ENCODE measurements around the gene HLA-B. TPM values are rescaled to one million over a fixed set of nuclear protein-coding genes. Genes with fewer than 3 reads are reported as not detected.

The HLA-B gene
- total and polyA plus RNA-seq, 4 donors, result 341 to 864 (median 417) TPM

GRCh38 chr6:31357886-31358285 lies 907 bp upstream of the HLA-B start:
- TF ChIP-seq, protein P1, sequence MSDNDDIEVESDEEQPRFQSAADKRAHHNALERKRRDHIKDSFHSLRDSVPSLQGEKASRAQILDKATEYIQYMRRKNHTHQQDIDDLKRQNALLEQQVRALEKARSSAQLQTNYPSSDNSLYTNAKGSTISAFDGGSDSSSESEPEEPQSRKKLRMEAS (IDR thresholded peaks at IDR 0.05), result no peak
- TF ChIP-seq, protein P2, sequence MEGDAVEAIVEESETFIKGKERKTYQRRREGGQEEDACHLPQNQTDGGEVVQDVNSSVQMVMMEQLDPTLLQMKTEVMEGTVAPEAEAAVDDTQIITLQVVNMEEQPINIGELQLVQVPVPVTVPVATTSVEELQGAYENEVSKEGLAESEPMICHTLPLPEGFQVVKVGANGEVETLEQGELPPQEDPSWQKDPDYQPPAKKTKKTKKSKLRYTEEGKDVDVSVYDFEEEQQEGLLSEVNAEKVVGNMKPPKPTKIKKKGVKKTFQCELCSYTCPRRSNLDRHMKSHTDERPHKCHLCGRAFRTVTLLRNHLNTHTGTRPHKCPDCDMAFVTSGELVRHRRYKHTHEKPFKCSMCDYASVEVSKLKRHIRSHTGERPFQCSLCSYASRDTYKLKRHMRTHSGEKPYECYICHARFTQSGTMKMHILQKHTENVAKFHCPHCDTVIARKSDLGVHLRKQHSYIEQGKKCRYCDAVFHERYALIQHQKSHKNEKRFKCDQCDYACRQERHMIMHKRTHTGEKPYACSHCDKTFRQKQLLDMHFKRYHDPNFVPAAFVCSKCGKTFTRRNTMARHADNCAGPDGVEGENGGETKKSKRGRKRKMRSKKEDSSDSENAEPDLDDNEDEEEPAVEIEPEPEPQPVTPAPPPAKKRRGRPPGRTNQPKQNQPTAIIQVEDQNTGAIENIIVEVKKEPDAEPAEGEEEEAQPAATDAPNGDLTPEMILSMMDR (IDR thresholded peaks at IDR 0.05; ENCODE audit: low read depth, low read length, missing input control), result no peak
- TF ChIP-seq FOXA2 (IDR thresholded peaks at IDR 0.05) (no peak), YY1 (IDR thresholded peaks at IDR 0.05) (no peak), REST (IDR thresholded peaks at IDR 0.05) (no peak), HNF4G (IDR thresholded peaks at IDR 0.05) (no peak), ZBTB33 (IDR thresholded peaks at IDR 0.05) (no peak), TAF1 (conservative IDR thresholded peaks at IDR 0.05) (no peak), GABPA (IDR thresholded peaks at IDR 0.05 in 1 of 2, conservative IDR thresholded peaks at IDR 0.05 in 1 of 2) (no peak), NR2F2 (IDR thresholded peaks at IDR 0.05) (no peak), FOXA1 (IDR thresholded peaks at IDR 0.05) (no peak), RAD21 (IDR thresholded peaks at IDR 0.05) (no peak), RXRA (IDR thresholded peaks at IDR 0.05) (no peak), JUND (IDR thresholded peaks at IDR 0.05) (no peak), HNF4A (conservative IDR thresholded peaks at IDR 0.05) (no peak), EGR1 (IDR thresholded peaks at IDR 0.05; ENCODE audit: low read depth in 2 of 2) (no peak)
- TF ChIP-seq, protein P3, sequence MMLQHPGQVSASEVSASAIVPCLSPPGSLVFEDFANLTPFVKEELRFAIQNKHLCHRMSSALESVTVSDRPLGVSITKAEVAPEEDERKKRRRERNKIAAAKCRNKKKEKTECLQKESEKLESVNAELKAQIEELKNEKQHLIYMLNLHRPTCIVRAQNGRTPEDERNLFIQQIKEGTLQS (IDR thresholded peaks at IDR 0.05), result no peak
- no peaks in the 10 kb centered on the region for H3K27me3 ChIP-seq (ENCODE audit: control insufficient read depth in 4 of 4, insufficient read depth in 4 of 4, low read length in 3 of 4)
- H3K9me3 ChIP-seq (ENCODE audit: control insufficient read depth in 4 of 4, low read length in 3 of 4), result no peaks in the 10 kb centered on the region
- DNase-seq (ENCODE audit: low spot score), result no peak
- H3K4me1 ChIP-seq (ENCODE audit: control insufficient read depth in 4 of 4, insufficient read depth in 4 of 4, low read length in 3 of 4), result peaks cover 3 to 17% (median 11%) of the 10 kb centered on the region in 4 donors
- no peak overlapping the region for H3K4me3 ChIP-seq (ENCODE audit: low read depth in 1 of 3, low read length in 3 of 3)
- H3K36me3 ChIP-seq (ENCODE audit: control insufficient read depth in 4 of 4, insufficient read depth in 3 of 4, low read depth in 1 of 4, low read length in 3 of 4), result peaks cover 2 to 9% (median 7%) of the 10 kb centered on the region in 4 donors
- H3K9ac ChIP-seq (ENCODE audit: low read depth in 1 of 2, low read length in 2 of 2), result peak overlapping the region in 1 of 2 donors; percentile 97
- H3K27ac ChIP-seq (ENCODE audit: low read depth in 1 of 2, low read length in 2 of 2), result no peak overlapping the region
- 33% methylated on average over 6 of the region's 6 CpGs for WGBS

Measured in liver (tissue), 9 donors.